RWPE1 (cell line): ENCODE data around the gene SLCO6A1.

Source experiments
- CTCF ChIA-PET: fragments of 350-600 bp; sonication (Branson Sonifier 250); formaldehyde crosslinking; extraction: SDS; loops from one replicate; lab custom pipeline; 2021; lab: Yijun Ruan, JAX
- POLR2A ChIA-PET: fragments of 400-600 bp; formaldehyde crosslinking; extraction: SDS; loops from one replicate; lab custom pipeline; 2020; ENCODE audit warnings: antibody characterized with exemption; ENCODE audit not compliant: low non-redundant PET; lab: Yijun Ruan, JAX
- DNase-seq: peaks from one replicate; pipeline ENCODE4 v3.0.0; 2012; ENCODE audit warnings: low spot score
- H3K27ac ChIP-seq: fragments of 450-650 bp; 2 replicates; pipeline ENCODE4 v1.5.1; 2017
- TF ChIP-seq, protein P1 (sequence below): fragments of 450-650 bp; conservative IDR thresholded peaks from 2 replicates; pipeline ENCODE4 v1.5.1; 2017; ENCODE audit warnings: low read depth, mild to moderate bottlenecking

The SLCO6A1 gene

DNA sequence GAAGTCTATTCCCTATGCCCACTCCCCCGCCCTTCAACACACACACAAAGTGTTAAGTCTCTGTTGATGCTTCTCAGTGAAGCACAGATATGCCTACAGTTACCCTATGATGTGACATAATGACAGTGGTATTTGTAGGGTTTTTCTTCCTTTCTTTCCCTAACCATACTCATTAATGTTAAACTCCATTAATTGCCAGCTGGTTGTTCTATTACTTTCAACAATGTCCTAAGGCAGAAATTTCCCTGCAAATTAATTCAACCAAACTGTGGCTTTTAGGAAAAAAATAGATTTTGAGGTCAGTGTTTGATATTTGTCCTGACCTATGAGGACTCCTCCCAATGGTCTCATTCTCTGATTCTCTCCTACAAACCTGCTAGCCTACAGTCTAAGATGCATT is 38.2 kb upstream of the SLCO6A1 start:
- CTCF ChIA-PET = interaction anchor here (0.6 to 1.3 kb wide), 6 partner anchors 12 to 602 kb away, joined by 3 to 5 read pairs (median 4); partner anchors contain the start of genes GIN1 and PPIP5K2
- POLR2A ChIA-PET = no interaction called here
- DNase-seq = no peak
- TF ChIP-seq, protein P1, sequence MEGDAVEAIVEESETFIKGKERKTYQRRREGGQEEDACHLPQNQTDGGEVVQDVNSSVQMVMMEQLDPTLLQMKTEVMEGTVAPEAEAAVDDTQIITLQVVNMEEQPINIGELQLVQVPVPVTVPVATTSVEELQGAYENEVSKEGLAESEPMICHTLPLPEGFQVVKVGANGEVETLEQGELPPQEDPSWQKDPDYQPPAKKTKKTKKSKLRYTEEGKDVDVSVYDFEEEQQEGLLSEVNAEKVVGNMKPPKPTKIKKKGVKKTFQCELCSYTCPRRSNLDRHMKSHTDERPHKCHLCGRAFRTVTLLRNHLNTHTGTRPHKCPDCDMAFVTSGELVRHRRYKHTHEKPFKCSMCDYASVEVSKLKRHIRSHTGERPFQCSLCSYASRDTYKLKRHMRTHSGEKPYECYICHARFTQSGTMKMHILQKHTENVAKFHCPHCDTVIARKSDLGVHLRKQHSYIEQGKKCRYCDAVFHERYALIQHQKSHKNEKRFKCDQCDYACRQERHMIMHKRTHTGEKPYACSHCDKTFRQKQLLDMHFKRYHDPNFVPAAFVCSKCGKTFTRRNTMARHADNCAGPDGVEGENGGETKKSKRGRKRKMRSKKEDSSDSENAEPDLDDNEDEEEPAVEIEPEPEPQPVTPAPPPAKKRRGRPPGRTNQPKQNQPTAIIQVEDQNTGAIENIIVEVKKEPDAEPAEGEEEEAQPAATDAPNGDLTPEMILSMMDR = no peak
- H3K27ac ChIP-seq = no peak overlapping the region

DNA sequence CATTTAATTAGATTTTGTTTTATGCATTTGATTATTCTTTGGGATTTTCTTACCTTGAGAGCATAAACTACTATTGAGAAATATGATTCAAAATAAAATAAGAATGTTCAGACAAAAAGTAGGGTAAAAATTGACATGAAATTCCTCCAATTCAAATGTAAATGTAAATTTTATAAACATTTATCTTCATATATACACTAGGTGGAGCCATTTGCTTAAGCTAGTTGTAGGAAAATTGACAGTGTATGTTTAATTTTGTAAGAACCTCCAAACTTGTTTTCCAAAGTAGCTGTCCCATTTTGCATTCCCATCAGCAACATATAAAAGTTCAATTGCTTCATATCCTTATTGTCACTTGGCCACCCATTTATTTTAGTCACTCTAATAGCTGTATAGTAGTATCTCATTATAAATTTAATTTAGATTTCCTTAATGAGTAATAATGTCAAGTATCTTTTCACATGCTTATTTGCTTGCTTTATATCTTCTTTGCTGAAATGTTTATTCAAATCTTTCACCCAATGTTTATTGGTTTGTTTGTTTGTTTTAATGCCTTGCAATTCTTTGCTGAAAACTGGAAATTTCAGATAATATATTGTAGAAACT is 37.6 kb upstream of the SLCO6A1 start:
- peak; percentile 13 for DNase-seq
- no peak overlapping the region for H3K27ac ChIP-seq
- CTCF ChIA-PET = interaction anchor here (0.5 to 1.3 kb wide), 10 partner anchors 15 to 603 kb away, joined by 3 to 5 read pairs (median 3); partner anchors contain the start of genes GIN1 and PPIP5K2
- TF ChIP-seq, protein P1 = peak; percentile 58; the same call in 1 of the 2 replicates
- POLR2A ChIA-PET = no interaction called here

DNA sequence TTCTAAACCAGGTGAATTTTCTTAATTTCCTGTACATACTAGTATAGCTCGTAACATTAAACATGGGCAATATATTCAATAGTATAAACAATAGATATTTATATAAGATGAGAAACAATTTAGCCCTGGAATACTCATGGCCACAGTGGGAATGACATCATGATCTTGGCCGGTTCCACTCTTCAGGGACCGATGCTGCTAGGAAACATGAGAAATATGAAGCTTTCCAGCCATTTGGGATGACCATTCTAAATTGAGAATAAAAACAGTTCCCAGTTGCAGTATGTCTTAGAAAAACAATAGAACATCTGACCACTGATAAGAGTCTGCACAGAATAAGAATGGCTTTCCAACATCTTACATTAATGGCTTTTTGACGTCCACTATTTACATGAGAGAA is 33.3 kb upstream of the SLCO6A1 start:
- CTCF ChIA-PET = interaction anchor here (0.7 kb wide), 1 partner anchor 452 kb away, joined by 3 read pairs; no protein-coding TSS in a partner anchor
- TF ChIP-seq, protein P1 = no peak
- no peak overlapping the region for H3K27ac ChIP-seq
- POLR2A ChIA-PET = no interaction called here
- DNase-seq = no peak

DNA sequence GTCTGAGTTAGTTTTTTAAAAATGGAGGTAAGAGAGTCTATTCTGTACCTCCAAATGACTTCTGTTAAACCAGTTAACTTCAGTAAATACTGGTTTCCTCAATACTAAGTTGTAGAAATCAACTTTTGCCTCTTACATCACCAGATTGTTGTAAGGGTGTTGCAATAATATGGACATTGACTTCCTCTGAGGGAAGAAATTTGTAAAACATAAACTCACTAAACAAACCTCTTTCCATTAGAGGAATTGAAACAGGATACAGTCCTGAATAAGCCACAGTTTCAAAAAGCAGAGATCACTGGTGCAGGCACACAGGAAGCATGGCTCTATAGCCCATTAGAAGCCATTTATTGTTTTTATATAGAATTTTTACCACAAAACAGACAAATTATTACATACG is 32.7 kb upstream of the SLCO6A1 start:
- TF ChIP-seq, protein P1 = no peak
- H3K27ac ChIP-seq = no peak overlapping the region
- no peak for DNase-seq
- ChIA-PET CTCF (no interaction called here), POLR2A (no interaction called here)

DNA sequence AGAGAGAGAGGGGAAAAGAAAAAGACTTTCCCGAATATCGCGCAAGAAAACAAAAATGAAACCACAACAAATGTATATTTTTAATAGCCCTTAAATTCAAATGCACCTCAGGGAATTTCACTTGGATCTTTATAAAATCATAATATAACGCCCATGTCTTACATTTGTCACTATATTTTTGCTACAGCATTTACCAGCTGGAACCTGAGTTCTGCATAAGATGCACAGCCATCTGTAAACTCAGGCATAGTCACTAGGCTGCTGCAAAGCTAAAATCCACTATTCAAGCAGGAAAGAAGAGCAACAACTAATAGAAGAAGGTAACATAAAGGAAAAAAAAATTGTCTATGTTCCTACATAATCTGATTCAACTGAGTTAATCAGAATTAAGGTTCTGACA is 30.6 kb upstream of the SLCO6A1 start:
- CTCF ChIA-PET = interaction anchor here (0.7 to 0.8 kb wide), 3 partner anchors 458 to 851 kb away, joined by 3 to 5 read pairs (median 3); no protein-coding TSS in a partner anchor
- TF ChIP-seq, protein P1 = no peak
- no peak overlapping the region for H3K27ac ChIP-seq
- POLR2A ChIA-PET = no interaction called here
- DNase-seq = no peak

DNA sequence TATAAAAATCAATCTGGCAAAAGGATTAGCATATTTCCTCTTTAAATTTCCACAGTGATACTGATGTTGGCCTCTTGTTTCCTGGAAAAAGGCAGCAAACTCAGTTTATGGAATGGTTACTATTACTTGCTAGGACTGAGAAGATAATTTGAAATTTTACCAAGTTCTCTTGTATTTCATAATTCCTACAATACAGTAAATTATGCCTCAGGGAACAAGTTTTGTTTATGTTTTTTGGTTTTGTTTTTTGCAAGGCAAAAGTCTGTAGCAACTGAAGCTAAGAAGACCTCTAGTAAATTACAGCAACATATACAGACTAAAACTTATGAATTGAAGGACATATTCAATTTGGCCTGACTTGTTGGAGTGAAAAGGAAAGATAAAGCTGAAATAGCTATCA is 30.2 kb upstream of the SLCO6A1 start:
- POLR2A ChIA-PET = no interaction called here
- TF ChIP-seq, protein P1 = no peak
- H3K27ac ChIP-seq = no peak overlapping the region
- DNase-seq = no peak
- CTCF ChIA-PET = interaction anchor here (0.7 to 0.8 kb wide), 3 partner anchors 458 to 850 kb away, joined by 3 to 5 read pairs (median 3); no protein-coding TSS in a partner anchor
